ENCODE data around the gene MBNL1.

MBNL1 gene

DNA sequence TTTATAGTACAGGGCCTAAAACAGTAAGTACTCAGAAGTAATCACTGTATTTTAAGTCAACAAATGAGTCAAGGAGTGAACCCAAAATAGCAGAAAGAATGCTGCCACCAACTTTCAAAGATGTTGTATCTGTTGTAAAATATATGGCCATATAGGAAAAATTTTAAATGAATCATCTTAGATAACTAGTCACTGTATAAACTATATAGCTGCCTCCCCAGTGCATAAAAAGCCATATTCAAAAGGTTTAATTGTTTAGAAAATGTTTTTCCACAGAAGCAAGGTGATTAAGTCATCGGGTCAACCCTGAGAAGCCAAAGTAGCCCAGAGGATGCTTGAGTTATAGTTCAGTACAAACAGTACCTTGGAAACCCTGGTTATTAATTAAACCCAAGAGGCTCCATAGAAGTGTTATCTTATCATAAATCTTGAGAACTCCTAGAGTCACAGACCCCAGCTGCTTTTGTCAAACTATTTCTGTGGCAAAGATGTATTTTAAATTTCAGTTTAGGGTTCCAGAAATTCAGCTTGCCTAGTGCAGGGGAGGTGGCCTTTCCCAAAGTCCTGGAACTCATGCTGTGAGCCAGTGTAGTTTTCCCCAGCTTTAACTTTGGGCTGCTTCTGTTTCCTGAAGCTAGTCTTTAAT, 39.2 kb downstream of the MBNL1 start:
- no peak overlapping the region for H3K4me2 ChIP-seq (ENCODE audit: insufficient read depth, low read length)
- DNase-seq (no peak), ATAC-seq (ENCODE audit: insufficient read depth, low read depth) (peak; percentile 31; the same call in 1 of the 3 replicates)
- TF ChIP-seq, protein P1, sequence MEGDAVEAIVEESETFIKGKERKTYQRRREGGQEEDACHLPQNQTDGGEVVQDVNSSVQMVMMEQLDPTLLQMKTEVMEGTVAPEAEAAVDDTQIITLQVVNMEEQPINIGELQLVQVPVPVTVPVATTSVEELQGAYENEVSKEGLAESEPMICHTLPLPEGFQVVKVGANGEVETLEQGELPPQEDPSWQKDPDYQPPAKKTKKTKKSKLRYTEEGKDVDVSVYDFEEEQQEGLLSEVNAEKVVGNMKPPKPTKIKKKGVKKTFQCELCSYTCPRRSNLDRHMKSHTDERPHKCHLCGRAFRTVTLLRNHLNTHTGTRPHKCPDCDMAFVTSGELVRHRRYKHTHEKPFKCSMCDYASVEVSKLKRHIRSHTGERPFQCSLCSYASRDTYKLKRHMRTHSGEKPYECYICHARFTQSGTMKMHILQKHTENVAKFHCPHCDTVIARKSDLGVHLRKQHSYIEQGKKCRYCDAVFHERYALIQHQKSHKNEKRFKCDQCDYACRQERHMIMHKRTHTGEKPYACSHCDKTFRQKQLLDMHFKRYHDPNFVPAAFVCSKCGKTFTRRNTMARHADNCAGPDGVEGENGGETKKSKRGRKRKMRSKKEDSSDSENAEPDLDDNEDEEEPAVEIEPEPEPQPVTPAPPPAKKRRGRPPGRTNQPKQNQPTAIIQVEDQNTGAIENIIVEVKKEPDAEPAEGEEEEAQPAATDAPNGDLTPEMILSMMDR (IDR thresholded peaks at IDR 0.05; ENCODE audit: borderline replicate concordance, extremely low read depth, low read length, poor library complexity, severe bottlenecking): no peak
- TF ChIP-seq EZH2 (IDR thresholded peaks at IDR 0.05; ENCODE audit: borderline replicate concordance, low read depth, low read length, severe bottlenecking): no peak
- H3K79me2 ChIP-seq (ENCODE audit: insufficient read depth, low read length): peaks cover 99% of the 10 kb centered on the region
- no peak overlapping the region for H3K4me3 ChIP-seq (ENCODE audit: low read depth in 1 of 2, low read length in 2 of 2)
- H3K9me3 ChIP-seq (ENCODE audit: insufficient read depth, low read length, severe bottlenecking): no peaks in the 10 kb centered on the region
- H3K27ac ChIP-seq (ENCODE audit: low read length): peak overlapping the region; percentile 25; the same call in 1 of the 2 replicates
- no peaks in the 10 kb centered on the region for H3K27me3 ChIP-seq (ENCODE audit: insufficient read depth, low read length, poor library complexity)
- H4K20me1 ChIP-seq (ENCODE audit: insufficient read depth, low read length): peaks cover 57% of the 10 kb centered on the region
- H2AFZ ChIP-seq (ENCODE audit: low read depth, low read length): no peak overlapping the region
- H3K4me1 ChIP-seq (ENCODE audit: insufficient read depth, low read length): peaks cover 2% of the 10 kb centered on the region; the same call in 1 of the 2 replicates
- H3K36me3 ChIP-seq (ENCODE audit: insufficient read depth, low read length): peaks cover 58% of the 10 kb centered on the region
- no peak overlapping the region for H3K9ac ChIP-seq (ENCODE audit: low read depth, low read length)

DNA sequence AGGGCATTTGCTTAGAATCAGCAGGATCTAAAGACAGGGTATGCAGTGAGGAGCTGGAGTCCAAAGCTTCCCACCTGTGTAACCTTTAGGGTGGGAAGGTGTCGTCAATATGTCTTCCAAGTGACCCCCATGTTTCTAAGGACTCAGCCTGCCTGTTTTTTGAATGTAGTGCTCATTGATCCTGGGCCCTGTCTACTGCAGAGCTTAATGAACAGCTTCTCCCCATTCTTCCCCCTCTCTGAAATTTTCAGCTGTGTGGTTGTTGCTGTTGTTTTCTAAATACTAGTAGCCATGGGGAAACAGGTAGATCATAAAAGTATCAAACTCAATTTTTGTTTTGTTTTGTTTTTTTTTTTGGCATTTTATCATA, 39.7 kb downstream of the MBNL1 start:
- H4K20me1 ChIP-seq (ENCODE audit: insufficient read depth, low read length): peaks cover 61% of the 10 kb centered on the region
- no peak for TF ChIP-seq EZH2 (IDR thresholded peaks at IDR 0.05; ENCODE audit: borderline replicate concordance, low read depth, low read length, severe bottlenecking)
- TF ChIP-seq, protein P1 (IDR thresholded peaks at IDR 0.05; ENCODE audit: borderline replicate concordance, extremely low read depth, low read length, poor library complexity, severe bottlenecking): no peak
- no peaks in the 10 kb centered on the region for H3K27me3 ChIP-seq (ENCODE audit: insufficient read depth, low read length, poor library complexity)
- H3K27ac ChIP-seq (ENCODE audit: low read length): peak overlapping the region; percentile 25; the same call in 1 of the 2 replicates
- DNase-seq: no peak
- no peak overlapping the region for H3K4me3 ChIP-seq (ENCODE audit: low read depth in 1 of 2, low read length in 2 of 2)
- 0 out of 3 replicates have a peak, but pooled peaks have one; percentile 16 for ATAC-seq (ENCODE audit: insufficient read depth, low read depth)
- no peak overlapping the region for H3K4me2 ChIP-seq (ENCODE audit: insufficient read depth, low read length)
- no peak overlapping the region for H2AFZ ChIP-seq (ENCODE audit: low read depth, low read length)
- H3K9me3 ChIP-seq (ENCODE audit: insufficient read depth, low read length, severe bottlenecking): no peaks in the 10 kb centered on the region
- peaks cover 2% of the 10 kb centered on the region; the same call in 1 of the 2 replicates for H3K4me1 ChIP-seq (ENCODE audit: insufficient read depth, low read length)
- H3K36me3 ChIP-seq (ENCODE audit: insufficient read depth, low read length): peaks cover 60% of the 10 kb centered on the region
- H3K79me2 ChIP-seq (ENCODE audit: insufficient read depth, low read length): peaks cover 99% of the 10 kb centered on the region
- H3K9ac ChIP-seq (ENCODE audit: low read depth, low read length): no peak overlapping the region

DNA sequence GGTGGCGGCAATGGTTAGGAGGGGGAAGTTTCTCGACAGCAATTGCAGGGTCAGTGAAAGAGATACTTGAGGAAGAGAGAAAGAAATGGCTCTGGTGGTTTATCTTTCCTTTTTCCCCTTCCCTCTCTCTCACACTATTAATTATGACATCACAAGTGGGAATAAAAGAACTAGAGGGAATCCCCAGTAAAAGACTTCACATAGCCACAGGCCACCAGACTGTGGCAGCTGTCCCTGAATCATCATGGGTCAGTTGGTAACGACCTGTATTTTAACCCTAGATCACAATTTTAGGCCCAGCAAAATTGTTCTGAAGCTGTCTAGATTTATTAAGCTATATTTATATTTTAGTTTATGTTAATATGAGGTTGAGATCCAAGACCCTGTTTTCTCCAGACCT, 40.3 kb downstream of the MBNL1 start:
- H3K9ac ChIP-seq (ENCODE audit: low read depth, low read length): no peak overlapping the region
- no peak for DNase-seq
- no peaks in the 10 kb centered on the region for H3K9me3 ChIP-seq (ENCODE audit: insufficient read depth, low read length, severe bottlenecking)
- H2AFZ ChIP-seq (ENCODE audit: low read depth, low read length): no peak overlapping the region
- H3K4me2 ChIP-seq (ENCODE audit: insufficient read depth, low read length): no peak overlapping the region
- no peak for TF ChIP-seq EZH2 (IDR thresholded peaks at IDR 0.05; ENCODE audit: borderline replicate concordance, low read depth, low read length, severe bottlenecking)
- TF ChIP-seq, protein P1 (IDR thresholded peaks at IDR 0.05; ENCODE audit: borderline replicate concordance, extremely low read depth, low read length, poor library complexity, severe bottlenecking): no peak
- no peak overlapping the region for H3K4me3 ChIP-seq (ENCODE audit: low read depth in 1 of 2, low read length in 2 of 2)
- peaks cover 62% of the 10 kb centered on the region for H4K20me1 ChIP-seq (ENCODE audit: insufficient read depth, low read length)
- H3K27ac ChIP-seq (ENCODE audit: low read length): no peak overlapping the region
- no peak for ATAC-seq (ENCODE audit: insufficient read depth, low read depth)
- peaks cover 2% of the 10 kb centered on the region; the same call in 1 of the 2 replicates for H3K4me1 ChIP-seq (ENCODE audit: insufficient read depth, low read length)
- H3K79me2 ChIP-seq (ENCODE audit: insufficient read depth, low read length): peaks cover 99% of the 10 kb centered on the region
- peaks cover 59% of the 10 kb centered on the region for H3K36me3 ChIP-seq (ENCODE audit: insufficient read depth, low read length)
- no peaks in the 10 kb centered on the region for H3K27me3 ChIP-seq (ENCODE audit: insufficient read depth, low read length, poor library complexity)

Measured in DND-41 (cell line).